Measurements from ENCODE around the gene LRRC10B. TPM values are rescaled to one million over a fixed set of nuclear protein-coding genes. Genes with fewer than 3 reads are reported as not detected.

Gene LRRC10B
- total RNA-seq, 1 donor from 2014 or later: not detected

DNA sequence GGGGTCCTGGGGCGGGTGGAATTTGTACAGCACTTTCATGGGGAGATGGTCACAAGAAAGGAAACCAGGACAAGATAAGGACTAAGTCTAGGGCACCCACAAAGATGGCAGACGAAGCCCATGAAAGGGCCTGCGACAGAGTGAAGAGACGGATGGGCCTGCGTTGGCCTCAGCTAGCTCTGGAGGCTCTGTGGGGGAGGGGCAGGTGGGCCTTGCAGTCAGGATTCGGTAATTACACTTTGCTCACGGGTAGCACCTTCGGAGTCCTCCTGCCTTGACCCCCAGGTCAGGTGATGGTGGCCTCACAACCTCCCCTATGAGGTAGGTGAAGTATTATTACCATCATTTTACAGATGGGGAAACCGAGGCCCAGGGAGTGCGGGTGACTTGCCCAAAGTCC lies 7.1 kb downstream of the LRRC10B start:
- TF ChIP-seq, protein P1, sequence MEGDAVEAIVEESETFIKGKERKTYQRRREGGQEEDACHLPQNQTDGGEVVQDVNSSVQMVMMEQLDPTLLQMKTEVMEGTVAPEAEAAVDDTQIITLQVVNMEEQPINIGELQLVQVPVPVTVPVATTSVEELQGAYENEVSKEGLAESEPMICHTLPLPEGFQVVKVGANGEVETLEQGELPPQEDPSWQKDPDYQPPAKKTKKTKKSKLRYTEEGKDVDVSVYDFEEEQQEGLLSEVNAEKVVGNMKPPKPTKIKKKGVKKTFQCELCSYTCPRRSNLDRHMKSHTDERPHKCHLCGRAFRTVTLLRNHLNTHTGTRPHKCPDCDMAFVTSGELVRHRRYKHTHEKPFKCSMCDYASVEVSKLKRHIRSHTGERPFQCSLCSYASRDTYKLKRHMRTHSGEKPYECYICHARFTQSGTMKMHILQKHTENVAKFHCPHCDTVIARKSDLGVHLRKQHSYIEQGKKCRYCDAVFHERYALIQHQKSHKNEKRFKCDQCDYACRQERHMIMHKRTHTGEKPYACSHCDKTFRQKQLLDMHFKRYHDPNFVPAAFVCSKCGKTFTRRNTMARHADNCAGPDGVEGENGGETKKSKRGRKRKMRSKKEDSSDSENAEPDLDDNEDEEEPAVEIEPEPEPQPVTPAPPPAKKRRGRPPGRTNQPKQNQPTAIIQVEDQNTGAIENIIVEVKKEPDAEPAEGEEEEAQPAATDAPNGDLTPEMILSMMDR (conservative IDR thresholded peaks at IDR 0.05; ENCODE audit: low read depth, low read length): no peak
- H3K4me3 ChIP-seq (ENCODE audit: low read depth, low read length): no peak overlapping the region
- DNase-seq (ENCODE audit: low read depth): no peak

DNA sequence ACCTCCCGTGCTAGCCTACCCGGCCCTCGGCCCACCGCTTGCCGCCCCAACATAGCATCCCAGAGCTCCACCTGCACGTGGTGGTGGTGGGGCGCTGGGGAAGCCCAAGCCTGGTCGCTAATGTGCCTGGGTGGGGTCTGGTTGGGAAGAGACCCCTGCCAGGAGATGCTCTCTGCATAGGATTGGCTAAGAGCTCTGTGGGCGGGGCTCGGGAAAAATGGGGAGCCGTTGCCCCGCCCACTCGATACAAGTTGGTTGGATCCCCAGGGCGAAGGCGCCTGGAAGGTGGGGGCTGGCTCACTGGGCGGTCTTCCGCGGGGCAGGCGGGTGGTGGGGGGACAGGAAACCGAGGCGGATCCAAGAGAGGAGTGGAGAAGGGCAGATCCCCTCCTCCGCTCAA lies 7.6 kb downstream of the LRRC10B start:
- TF ChIP-seq, protein P1 (conservative IDR thresholded peaks at IDR 0.05; ENCODE audit: low read depth, low read length): no peak
- no peak for DNase-seq (ENCODE audit: low read depth)
- H3K4me3 ChIP-seq (ENCODE audit: low read depth, low read length): no peak overlapping the region

DNA sequence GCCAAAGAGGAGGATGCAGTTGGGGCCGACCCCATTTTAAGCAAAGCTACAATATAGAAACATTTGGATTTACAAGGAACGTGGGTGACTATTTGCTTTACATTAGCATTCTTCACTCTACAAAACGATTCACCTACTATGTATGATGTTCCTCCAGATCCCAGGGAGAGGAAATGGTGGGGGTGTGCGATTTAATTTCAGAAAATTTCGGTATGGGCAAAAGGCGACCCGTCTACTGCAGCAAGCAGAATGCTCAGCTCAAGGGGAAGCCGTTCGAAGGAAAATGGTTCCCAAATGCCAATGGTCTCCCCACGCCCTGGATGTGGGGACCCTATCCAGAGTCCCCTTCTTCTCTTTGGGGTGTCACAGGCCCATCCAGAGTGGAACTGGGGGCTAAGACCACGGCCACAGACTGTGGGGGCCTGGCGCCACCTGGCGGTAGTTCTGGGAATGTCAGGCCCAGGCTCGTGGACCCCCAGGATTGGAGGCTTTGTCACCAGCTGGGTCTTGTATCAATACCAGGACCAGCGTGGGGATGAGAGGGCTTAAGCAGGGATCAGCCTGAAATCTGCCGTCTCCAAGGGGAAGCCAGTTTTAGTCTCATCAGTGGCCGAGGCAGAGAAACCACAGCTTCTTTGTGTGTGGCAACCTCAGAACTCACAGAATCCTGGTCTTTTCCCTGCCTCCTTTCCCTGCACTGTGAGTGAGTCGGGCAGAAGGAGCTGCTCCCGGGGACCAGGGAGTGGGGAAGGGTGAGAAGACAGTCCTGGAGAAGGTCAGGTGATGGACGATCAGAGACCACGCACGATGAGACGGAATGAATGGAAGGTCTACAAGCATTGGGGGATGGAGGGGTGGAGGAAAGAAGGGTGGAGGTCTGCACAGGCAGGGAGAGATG lies 8.4 kb downstream of the LRRC10B start:
- no peak for DNase-seq (ENCODE audit: low read depth)
- no peak overlapping the region for H3K4me3 ChIP-seq (ENCODE audit: low read depth, low read length)
- TF ChIP-seq, protein P1 (conservative IDR thresholded peaks at IDR 0.05; ENCODE audit: low read depth, low read length): peak; percentile 99

DNA sequence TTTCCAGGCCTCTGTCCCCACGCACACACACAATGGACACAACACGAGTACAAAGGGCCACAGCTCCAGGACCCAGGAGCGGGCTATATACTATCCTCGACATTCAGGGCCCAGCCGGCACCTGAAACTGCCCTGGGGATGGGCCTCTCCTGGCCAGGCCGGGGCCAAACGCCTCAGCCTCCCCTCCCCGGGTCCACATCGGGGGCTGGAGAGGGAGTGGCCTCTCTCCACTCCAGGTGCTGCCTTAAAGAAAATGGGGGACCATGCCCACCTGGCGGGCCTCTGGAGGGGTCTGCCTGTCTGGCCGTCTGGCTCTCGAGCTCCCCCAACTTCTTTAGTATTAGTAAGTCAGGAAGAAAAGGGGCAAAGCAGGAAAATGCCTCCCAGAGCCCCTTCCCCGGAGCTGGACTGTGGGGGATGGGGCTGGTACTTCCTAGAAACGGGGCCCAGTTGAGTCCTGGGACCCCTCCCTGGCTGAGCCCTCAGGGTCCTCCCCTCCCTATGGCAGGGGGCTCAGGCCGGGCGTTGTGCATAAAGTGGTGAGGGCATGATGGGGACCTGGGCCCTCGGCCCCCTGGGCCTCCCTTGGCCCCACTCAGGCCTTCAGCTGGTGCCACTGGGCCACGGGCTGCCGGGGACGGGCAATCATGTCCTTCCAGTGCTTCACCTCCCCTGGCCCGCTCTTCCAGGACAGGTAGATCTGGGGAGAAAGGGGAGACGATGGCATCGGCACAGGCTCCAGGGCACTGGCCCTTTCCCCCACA lies 9.7 kb downstream of the LRRC10B start:
- DNase-seq (ENCODE audit: low read depth): no peak
- no peak overlapping the region for H3K4me3 ChIP-seq (ENCODE audit: low read depth, low read length)
- TF ChIP-seq, protein P1 (conservative IDR thresholded peaks at IDR 0.05; ENCODE audit: low read depth, low read length): no peak

DNA sequence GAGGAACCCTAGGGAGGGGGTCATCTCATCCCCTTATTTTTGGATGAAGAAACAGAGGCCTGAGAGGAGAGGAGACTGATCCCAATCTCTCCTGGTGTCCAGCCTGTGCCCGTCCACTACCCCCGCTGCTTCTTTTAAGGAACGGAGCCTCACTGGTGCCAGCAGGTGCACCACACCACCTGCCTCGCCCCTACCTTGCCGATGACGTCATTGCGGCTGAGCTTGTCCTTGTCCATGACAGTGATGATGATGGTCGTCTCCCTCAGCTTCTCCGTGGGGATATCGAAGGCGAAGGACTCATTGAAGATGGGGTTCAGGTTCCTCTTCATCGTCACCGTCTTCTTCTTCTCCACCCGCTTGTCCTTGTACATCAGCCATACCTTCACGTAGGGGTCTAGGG lies 14.3 kb downstream of the LRRC10B start:
- no peak overlapping the region for H3K4me3 ChIP-seq (ENCODE audit: low read depth, low read length)
- TF ChIP-seq, protein P1 (conservative IDR thresholded peaks at IDR 0.05; ENCODE audit: low read depth, low read length): no peak
- no peak for DNase-seq (ENCODE audit: low read depth)

DNA sequence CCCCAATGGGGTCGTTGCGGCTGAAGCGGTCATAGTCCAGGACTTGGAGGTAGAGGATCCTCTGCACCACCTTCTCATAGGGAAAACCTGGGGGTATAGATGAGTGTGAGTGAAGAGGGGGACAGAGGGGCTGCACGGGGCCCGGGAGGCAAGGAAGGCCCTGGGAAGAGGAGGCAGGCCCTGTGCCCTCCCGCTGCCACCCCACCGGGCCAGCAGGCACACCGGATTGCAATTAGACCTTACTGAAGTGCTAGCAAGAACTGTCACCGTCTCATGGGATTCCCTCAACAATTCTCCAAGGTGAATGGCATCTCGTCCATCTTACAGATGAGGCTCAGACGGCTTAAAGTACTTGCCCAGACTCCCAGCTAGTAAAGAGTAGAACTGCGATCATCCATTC lies 15.9 kb downstream of the LRRC10B start:
- H3K4me3 ChIP-seq (ENCODE audit: low read depth, low read length): no peak overlapping the region
- TF ChIP-seq, protein P1 (conservative IDR thresholded peaks at IDR 0.05; ENCODE audit: low read depth, low read length): no peak
- no peak for DNase-seq (ENCODE audit: low read depth)
